ENCODE measurements around the gene CRYBB3.
"Not testable (repeated sequence)": the region's sequence is repeated elsewhere in the genome, so short reads cannot be mapped to it uniquely, and the experiment has no call there.

CRYBB3 gene

DNA sequence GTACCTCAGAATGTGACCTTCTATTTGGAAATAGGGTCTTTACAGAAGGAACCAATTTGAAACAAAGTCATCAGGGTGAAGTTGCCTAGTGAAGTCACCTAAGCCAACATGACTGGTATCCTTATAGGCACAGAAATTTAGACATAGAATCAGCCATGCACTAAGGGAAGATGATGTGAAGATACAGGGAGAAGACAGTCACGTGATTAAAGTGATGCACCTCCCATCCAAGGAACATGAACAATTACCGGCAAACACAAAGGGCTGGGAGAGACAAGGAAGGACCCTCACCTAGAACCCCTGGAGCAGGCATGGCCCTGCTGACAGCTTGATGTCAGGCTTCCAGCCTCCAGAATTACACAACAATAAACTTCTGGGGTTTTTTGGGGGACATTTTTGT is 16.6 kb downstream of the CRYBB3 start:
- no peak for DNase-seq (ENCODE audit: low read depth)
- TF ChIP-seq, protein P1, sequence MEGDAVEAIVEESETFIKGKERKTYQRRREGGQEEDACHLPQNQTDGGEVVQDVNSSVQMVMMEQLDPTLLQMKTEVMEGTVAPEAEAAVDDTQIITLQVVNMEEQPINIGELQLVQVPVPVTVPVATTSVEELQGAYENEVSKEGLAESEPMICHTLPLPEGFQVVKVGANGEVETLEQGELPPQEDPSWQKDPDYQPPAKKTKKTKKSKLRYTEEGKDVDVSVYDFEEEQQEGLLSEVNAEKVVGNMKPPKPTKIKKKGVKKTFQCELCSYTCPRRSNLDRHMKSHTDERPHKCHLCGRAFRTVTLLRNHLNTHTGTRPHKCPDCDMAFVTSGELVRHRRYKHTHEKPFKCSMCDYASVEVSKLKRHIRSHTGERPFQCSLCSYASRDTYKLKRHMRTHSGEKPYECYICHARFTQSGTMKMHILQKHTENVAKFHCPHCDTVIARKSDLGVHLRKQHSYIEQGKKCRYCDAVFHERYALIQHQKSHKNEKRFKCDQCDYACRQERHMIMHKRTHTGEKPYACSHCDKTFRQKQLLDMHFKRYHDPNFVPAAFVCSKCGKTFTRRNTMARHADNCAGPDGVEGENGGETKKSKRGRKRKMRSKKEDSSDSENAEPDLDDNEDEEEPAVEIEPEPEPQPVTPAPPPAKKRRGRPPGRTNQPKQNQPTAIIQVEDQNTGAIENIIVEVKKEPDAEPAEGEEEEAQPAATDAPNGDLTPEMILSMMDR (IDR thresholded peaks at IDR 0.05; ENCODE audit: insufficient read depth, low read depth, low read length, missing control alignments) = no peak
- H3K4me3 ChIP-seq (ENCODE audit: low read length) = no peak overlapping the region

DNA sequence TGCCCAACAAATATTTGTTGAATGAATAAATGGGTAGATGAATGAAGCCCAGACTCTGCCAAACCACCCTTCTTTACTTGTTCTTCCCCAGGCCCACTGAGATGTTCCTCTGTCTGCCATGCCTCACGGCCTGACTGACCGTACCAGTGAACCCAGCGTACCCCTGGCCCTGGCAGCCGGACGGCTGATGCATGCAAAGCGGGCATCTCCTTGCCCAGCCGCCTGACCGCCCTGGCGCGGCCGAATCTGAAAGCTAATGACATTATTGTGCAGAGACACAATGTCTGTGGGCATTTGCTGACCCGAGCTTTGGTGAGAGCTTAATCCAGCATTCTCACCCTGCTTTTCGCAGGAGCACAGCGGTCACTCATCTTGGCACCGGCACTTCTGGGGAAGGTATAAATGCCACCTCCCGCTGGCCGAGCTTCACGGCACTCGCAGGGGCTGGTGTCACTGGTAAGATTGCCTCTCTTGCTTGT is 19.6 kb downstream of the CRYBB3 start, which contains the start of gene CRYBB2:
Gene CRYBB2 (plus strand): TSS at position 429 of the 479 bp plus-strand sequence. CDS start 1,791 bp downstream, outside the sequence.
- no peak for DNase-seq (ENCODE audit: low read depth)
- TF ChIP-seq, protein P1 (IDR thresholded peaks at IDR 0.05; ENCODE audit: insufficient read depth, low read depth, low read length, missing control alignments) = no peak
- H3K4me3 ChIP-seq (ENCODE audit: low read length) = no peak within 1 kb of the TSS

- peak; percentile 44 for DNase-seq (ENCODE audit: low read depth)
- TF ChIP-seq, protein P1 (IDR thresholded peaks at IDR 0.05; ENCODE audit: insufficient read depth, low read depth, low read length, missing control alignments) = no peak
- no peak overlapping the region for H3K4me3 ChIP-seq (ENCODE audit: low read length)
These were observed 20.3 kb downstream of the CRYBB3 start for GRCh38 chr22:25219948-25220442.

DNA sequence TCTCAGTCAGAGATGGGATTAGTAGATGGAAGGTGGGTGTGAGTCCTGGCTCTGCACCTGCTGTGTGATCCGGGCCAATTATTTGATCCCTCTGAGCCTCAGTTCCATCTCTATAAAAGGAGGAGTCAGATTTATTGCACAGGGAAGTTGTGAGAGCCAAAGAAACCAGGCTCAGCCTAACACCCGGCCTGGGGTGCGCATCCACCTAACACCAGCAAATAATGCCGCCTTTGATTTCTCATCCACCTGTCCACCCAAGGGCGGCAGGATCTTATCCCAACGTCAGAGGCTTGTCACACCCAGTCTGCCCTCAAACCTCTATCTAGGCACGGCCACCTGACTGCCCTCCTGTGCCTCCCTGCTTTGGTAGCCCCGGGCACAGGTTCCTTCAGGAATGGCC is 22.1 kb downstream of the CRYBB3 start:
- TF ChIP-seq, protein P1 (IDR thresholded peaks at IDR 0.05; ENCODE audit: insufficient read depth, low read depth, low read length, missing control alignments) = no peak
- no peak overlapping the region for H3K4me3 ChIP-seq (ENCODE audit: low read length)
- no peak for DNase-seq (ENCODE audit: low read depth)

GRCh38 chr22:25223269-25223850 is 23.7 kb downstream of the CRYBB3 start:
- DNase-seq (ENCODE audit: low read depth) = no peak
- H3K4me3 ChIP-seq (ENCODE audit: low read length) = no peak overlapping the region
- TF ChIP-seq, protein P1 (IDR thresholded peaks at IDR 0.05; ENCODE audit: insufficient read depth, low read depth, low read length, missing control alignments) = no peak

DNA sequence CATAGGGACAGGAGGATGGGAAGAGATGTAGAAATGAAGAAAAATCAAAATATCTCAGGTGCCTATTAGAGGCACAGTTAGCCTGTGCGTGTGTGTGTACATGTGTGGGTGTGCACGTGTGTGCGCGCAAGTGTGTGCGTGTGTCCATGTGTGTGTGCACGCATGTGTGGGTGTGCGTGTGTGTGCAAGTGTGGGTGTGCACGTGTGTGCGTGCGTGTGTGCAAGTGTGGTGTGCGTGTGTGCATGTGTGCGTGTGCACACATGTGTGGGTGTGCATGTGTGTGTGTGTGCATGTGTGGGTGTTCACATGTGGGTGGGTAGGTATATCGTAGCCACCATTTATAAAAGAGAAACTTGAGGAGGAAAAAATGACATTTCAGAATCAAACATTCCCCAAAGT is 29.2 kb downstream of the CRYBB3 start:
- no peak for DNase-seq (ENCODE audit: low read depth)
- TF ChIP-seq, protein P1 (IDR thresholded peaks at IDR 0.05; ENCODE audit: insufficient read depth, low read depth, low read length, missing control alignments) = no peak
- no peak overlapping the region for H3K4me3 ChIP-seq (ENCODE audit: low read length)

DNA sequence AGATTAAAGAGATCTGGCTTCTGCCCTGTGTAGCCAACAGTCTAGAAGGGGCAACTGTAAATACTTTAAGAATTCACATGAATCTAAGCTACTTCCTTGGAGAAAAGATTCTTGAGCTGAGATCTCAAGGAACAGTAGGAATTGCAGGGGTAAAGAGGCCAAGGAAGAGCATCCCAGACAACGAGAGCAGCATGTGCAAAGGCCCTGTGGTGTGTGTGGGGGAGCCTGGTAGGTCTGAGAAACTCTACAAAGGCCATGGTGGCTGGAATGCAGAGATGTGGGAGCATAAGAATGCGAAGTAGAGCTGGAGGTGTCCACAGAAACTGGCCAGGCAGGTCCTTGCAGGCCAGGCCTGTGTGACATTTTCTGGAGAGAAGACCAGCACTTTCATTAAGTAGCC is 31.1 kb downstream of the CRYBB3 start:
- not testable (repeated sequence) for H3K4me3 ChIP-seq (ENCODE audit: low read length); DNase-seq (ENCODE audit: low read depth)
